ENCODE measurements around the gene NPL.

GRCh38 chr1:182877842-182878241 lies 88.3 kb downstream of the NPL start:
- TF ChIP-seq TAF1 (IDR thresholded peaks at IDR 0.05; ENCODE audit: borderline replicate concordance, low read depth, low read length) (no peak), POLR2A (IDR thresholded peaks at IDR 0.05; ENCODE audit: low read depth, low read length) (no peak), POLR2AphosphoS5 (IDR thresholded peaks at IDR 0.05; ENCODE audit: low read depth, low read length) (0 out of 2 replicates have a peak, but pooled peaks have one; percentile 25)

All from GM12892 (cell line).